ENCODE data around the gene OR52A1. TPM values are rescaled to one million over a fixed set of nuclear protein-coding genes. Genes with fewer than 3 reads are reported as not detected.
"Not testable (repeated sequence)": the region's sequence is repeated elsewhere in the genome, so short reads cannot be mapped to it uniquely, and the experiment has no call there.

The OR52A1 gene
- not detected in 2 replicates for total RNA-seq

GRCh38 chr11:5154657-5155056 is at the start of gene OR52A1:
OR52A1 (minus strand) TSS chr11:5154757; CDS start chr11:5152369, 2,388 bp downstream.
- DNase-seq (ENCODE audit: extremely low read depth, low read depth, low spot score): no peak

DNA sequence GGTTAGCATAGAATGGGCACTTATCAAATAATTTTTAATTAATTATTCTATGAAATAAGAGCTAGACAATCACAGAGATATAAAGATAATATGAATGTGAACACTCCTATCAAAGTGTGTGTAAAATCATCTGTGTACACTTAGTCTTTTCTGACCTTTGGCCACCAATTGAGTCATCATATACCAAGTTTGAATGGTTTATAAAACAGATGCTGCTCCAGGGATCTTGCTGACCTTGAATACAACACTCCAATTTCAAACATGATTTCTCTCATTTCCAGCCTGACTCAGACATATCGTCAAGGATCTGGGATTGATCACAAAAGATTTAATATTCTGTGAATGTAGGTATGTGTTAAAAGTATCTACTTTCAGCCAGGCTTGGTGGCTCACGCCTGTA is 48.8 kb upstream of the OR52A1 start:
- no peak for DNase-seq (ENCODE audit: extremely low read depth, low read depth, low spot score)

DNA sequence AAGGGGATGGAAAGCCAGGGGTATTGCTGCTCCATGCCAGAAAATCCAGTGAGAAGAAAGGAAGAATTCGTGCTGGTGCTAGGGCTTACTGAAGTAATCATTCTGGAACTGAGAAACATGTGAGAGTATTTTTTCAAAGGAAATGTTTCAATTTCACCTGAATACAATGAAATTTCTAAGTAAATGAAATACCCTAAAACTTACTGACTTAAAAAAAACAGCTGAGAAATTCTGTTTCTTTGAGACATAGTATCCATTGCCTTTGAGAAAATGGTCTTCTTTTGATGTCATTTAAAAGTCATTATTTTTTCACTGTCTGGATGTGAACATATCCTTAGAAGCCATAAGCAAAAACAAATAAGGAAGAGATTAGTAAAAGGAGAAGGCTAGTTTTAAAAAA is 46.0 kb upstream of the OR52A1 start, which contains the start of gene OR51V1:
Gene OR51V1 (minus strand): TSS at position 101 of the 400 bp plus-strand sequence. CDS start 0 bp downstream, at position 101.
- DNase-seq (ENCODE audit: extremely low read depth, low read depth, low spot score): no peak

GRCh38 chr11:5198285-5198684 is 43.7 kb upstream of the OR52A1 start:
- no peak for DNase-seq (ENCODE audit: extremely low read depth, low read depth, low spot score)

- DNase-seq (ENCODE audit: extremely low read depth, low read depth, low spot score): no peak
These were observed 43.0 kb upstream of the OR52A1 start for GRCh38 chr11:5197536-5197935.

GRCh38 chr11:5196731-5197130 is 42.2 kb upstream of the OR52A1 start:
- DNase-seq (ENCODE audit: extremely low read depth, low read depth, low spot score): no peak

GRCh38 chr11:5196067-5196466 is 41.5 kb upstream of the OR52A1 start:
- DNase-seq (ENCODE audit: extremely low read depth, low read depth, low spot score): no peak

DNA sequence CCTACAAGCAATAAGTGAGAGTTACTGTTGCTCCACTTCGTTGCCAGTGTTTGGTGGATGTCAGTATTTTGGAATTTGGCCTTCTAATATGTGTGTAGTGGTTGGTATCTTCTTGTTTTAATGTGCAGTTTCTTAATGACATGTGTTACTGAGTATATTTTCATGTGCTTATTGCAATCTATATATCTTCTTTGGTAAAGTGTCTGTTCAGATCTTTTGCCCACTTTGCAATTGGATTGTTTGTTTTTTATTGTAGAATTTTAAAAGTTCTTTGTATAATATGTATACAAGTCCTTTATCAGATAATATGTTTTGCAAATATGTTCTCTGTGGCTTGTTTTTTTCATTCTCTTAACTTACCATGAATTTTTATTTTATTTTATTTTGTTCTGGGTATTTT is 38.2 kb upstream of the OR52A1 start:
- no peak for DNase-seq (ENCODE audit: extremely low read depth, low read depth, low spot score)

- no peak for DNase-seq (ENCODE audit: extremely low read depth, low read depth, low spot score)
These were observed 33.6 kb upstream of the OR52A1 start for GRCh38 chr11:5188201-5188600.

DNA sequence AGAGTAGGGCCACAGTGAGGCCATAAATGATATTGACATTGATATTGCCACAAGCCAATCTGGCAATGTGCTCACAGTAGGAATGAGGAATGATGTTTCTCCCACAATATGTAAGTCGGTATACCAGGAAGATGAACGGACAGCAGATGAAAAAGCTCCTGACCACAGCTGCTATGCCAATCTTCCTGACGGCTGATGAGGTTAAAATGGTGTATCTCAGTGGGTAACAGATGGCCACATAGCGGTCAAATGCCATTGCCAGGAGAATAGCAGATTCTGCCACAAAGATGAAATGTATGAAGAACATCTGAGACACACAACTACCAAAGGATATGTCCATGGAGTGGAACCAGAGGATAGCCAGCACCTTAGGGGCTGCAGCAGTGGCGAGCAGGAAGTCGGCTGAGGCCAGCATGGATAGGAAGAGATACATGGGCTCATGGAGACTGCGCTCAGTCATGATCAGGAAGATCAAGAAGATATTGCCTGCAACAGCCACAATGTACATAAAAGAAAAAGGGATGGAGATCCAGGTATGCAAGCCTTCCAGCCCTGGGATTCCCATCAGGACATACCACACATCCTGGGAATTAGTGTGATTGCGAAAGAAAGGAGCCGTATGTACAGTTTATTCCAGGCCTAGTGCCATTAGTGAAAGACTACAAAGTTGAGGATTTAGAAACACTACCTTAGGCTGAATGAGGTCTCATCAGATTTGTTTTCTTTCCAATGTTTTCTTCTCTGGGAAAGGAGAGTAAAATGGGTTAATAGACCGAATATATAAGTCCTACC is 23.7 kb upstream of the OR52A1 start:
- no peak for DNase-seq (ENCODE audit: extremely low read depth, low read depth, low spot score)

- no peak for DNase-seq (ENCODE audit: extremely low read depth, low read depth, low spot score)
These were observed 20.4 kb upstream of the OR52A1 start for GRCh38 chr11:5174934-5175333.

GRCh38 chr11:5171856-5172255 is 17.3 kb upstream of the OR52A1 start:
- DNase-seq (ENCODE audit: extremely low read depth, low read depth, low spot score): no peak

DNA sequence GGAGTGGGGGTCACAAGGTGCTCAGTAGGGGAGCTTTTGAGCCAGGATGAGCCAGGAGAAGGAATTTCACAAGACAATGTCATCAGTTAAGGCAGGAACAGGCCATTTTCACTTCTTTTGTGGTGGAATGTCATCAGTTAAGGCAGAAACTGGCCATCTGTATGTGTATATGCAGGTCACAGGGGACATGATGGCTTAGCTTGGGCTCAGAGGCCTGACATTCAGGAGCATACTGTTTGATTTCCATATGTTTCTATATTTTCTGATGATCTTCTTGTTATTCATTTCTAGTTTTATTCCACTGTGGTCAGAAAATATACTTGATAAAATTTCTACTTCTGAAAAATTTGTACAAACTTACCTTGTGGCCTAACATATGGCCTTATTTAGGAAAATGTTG is 11.3 kb upstream of the OR52A1 start:
- DNase-seq (ENCODE audit: extremely low read depth, low read depth, low spot score): not testable (repeated sequence)

GRCh38 chr11:5164807-5165206 is 10.2 kb upstream of the OR52A1 start:
- DNase-seq (ENCODE audit: extremely low read depth, low read depth, low spot score): not testable (repeated sequence)

GRCh38 chr11:5161045-5161444 is 6.5 kb upstream of the OR52A1 start:
- DNase-seq (ENCODE audit: extremely low read depth, low read depth, low spot score): not testable (repeated sequence)

DNA sequence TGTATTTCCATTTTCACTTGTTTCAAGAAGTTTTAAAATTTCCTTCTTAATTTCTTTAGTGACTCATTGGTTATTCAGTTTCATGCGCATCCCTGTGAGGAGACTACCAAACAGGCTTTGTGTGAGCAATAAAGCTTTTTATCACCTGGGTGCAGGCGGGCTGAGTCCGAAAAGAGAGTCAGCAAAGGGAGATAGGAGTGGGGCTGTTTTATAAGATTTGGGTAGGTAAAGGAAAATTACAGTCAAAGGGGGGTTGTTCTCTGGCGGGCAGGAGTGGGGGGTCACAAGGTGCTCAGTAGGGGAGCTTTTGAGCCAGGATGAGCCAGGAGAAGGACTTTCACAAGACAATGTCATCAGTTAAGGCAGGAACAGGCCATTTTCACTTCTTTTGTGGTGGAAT is 5.7 kb upstream of the OR52A1 start:
- not testable (repeated sequence) for DNase-seq (ENCODE audit: extremely low read depth, low read depth, low spot score)

DNA sequence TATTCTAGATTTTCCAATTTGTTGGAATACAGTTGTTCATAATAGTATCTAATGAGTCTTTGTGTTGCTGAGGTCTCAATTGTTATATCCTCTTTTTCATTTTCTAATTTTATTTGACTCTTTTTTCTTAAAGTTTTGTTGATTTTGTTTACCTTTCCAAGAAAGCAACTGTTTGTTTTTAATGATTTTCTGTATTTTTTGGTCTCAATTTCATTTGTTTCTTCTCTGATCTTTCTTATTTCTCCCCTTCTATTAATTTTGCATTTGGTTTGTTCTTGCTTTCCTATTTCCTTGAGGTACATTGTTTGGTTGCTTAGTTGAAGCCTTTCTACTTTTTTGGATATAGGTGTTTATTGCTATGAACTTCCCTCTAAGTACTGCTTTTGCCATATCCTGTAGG is 5.2 kb upstream of the OR52A1 start:
- DNase-seq (ENCODE audit: extremely low read depth, low read depth, low spot score): no peak

- no peak for DNase-seq (ENCODE audit: extremely low read depth, low read depth, low spot score)
These were observed 754 bp downstream of the OR52A1 start for GRCh38 chr11:5153574-5154431.

DNA sequence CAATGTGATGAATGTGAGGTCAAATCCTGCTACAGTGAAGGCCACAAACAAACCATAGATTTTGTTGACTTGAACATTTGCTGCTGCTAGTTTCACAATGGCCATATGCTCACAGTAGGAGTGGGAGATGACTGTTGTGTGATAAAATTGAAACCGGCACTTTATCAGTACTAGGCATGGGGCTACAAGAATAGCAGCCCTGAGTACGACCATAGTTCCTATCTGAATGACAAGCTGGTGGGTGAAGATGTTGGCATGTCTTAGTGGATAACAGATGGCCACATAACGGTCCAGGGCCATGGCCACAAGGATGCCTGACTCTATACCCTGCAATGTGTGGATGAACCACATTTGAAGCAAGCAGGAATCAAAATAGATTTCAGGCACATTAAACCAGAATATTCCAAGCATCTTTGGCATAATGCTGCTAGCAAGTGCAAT is 2.8 kb downstream of the OR52A1 start:
- DNase-seq (ENCODE audit: extremely low read depth, low read depth, low spot score): no peak

DNA sequence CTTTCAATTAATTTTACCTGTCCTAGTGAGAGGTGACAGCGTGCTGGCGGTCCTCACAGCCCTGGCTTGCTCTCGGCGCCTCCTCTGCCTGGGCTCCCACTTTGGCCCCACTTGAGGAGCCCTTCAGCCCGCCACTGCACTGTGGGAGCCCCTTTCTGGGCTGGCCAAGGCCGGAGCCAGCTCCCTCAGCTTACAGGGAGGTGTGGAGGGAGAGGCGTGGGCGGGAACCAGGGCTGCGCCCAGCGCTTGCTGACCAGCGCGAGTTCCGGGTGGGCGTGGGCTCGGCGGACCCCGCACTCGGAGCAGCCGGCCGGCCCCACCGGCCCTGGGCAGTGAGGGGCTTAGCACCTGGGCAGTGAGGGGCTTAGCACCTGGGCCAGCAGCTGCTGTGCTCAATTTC is 10.4 kb downstream of the OR52A1 start:
- DNase-seq (ENCODE audit: extremely low read depth, low read depth, low spot score): not testable (repeated sequence)

DNA sequence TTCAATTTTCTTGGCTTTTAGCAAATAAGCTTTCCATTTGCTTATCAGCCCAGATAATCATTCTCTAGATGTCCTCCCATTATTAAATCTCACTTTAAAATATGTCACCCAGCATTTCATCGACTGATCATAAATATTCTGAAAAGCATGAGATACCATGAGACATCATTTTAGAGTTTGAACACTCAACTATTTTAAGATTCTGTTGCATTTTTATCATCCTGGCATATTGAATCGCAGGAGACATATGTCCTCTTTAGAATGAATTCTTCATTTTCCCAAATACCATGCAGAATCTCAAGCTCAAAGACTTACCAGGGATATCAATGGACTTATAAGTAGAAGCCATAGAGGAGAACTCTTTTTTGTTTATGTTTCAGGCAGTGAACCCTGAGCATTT is 16.6 kb downstream of the OR52A1 start, which contains the start of gene OR52A5:
Gene OR52A5 (minus strand): TSS at position 361 of the 400 bp plus-strand sequence. CDS start 5,714 bp downstream, outside the sequence.
- no peak for DNase-seq (ENCODE audit: extremely low read depth, low read depth, low spot score)
